Fibroblast of skin of left biceps (primary cell): ENCODE data around the gene GYG2.
"Not testable (repeated sequence)": the region's sequence is repeated elsewhere in the genome, so short reads cannot be mapped to it uniquely, and the experiment has no call there.

ENCODE experiments used
- DNase-seq, 2 experiments: peaks; one replicate each; pipeline ENCODE4 v3.0.0-alpha.2; 2013; ENCODE audit warnings: low read depth in 2 of 2

GYG2 gene

DNA sequence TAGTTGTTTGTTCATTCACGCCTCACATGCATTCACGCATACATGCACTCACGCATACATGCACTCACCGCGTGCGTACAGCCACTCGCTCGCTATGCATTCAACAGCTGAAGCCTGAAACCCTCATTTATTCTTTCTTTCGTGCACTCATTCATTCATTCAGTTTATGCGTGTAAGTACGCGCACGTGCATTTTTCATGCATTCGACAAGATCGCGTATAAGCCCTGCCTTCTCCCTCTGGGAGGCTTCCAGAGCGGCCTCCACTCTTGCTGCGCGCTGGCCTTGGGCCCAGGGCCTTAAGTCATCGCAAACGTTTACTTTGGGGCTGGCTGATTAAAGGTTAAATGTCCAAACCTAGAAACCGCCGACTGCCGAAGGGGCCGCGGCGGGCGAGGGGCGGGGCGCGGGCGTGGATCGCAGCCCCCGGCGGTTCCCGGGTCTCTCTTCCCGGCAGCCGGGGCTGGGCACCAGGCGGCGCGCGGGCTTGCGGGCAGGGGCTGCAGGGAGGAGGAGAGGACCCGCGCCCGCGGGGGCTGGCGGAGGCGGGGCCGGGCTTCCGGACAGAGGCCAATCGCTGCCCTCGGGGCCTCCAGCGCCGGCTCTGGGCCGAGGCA is at the start of gene GYG2:
Gene GYG2, plus strand, starts transcription at position 587 of the 615 bp plus-strand sequence. CDS start 1,259 bp downstream, outside the sequence.
- DNase-seq = no peak

DNA sequence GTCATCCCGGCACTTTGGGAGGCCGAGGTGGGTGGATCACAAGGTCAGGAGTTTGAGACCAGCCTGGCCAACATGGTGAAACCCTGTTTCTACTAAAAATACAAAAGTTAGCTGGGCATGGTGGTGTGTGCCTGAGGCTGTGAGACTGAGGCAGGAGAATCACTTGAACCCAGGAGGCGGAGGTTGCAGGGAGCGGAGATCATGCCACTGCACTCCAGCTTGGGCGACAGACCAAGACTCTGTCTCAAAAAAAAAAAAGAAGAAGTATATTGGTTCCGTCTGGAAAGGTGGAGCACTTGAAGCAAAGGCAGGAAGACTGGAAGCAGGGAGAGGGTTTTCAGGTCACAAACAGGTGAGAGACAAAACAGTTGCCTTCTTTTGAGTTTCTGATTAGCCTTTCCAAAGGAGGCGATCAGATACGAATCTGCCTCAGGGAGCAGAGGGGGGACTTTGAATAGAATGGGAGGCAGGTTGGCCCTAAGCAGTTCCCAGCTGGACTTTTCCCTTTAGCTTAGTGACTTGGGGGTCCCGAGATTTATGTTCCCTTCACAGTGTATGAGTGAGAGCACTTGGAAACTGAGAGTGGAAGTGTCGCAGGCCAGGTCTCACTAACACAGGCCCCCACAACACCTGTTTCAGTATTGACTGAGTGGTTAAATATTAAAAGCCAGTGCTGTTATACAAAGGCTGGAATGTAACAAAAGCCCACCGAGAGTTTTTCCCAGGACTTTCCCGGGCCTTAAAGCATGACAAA is 48.1 kb upstream of the GYG2 start:
- DNase-seq = not testable (repeated sequence)

DNA sequence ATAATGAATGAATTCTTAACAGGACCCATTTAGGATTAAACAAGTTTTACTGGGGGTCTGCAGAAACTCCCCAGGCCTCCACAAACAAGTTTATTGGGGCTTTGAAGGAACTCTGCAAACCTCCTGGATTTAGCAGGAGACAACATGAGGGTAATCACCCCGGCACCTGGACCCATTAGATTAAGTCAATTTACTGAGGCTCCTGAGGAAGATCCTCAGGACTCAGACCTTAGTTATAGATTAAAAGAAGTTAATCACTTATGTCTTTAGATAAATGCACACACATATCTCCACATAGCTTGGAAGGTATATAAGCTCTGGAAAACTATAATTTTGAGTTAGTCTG is 47.5 kb upstream of the GYG2 start:
- no peak for DNase-seq

DNA sequence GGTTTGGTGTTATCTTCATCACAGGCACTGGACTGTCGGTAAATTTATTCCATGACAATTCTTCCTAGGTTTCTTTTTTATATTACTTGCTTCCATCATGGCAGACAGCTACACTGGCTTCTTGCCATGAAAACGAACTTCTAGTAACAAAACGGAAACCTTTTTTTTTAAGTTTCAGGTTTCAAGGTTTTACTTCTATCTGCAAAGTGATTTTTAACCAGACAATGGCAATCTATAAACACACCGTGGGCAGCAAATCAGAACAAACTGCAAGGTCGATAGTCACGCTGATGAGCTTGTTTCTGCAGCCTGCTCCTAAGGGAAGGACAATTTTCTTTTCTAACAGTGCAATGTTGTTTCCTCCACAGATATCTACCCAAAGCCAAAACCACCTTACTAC is 47.0 kb upstream of the GYG2 start:
- DNase-seq = no peak

DNA sequence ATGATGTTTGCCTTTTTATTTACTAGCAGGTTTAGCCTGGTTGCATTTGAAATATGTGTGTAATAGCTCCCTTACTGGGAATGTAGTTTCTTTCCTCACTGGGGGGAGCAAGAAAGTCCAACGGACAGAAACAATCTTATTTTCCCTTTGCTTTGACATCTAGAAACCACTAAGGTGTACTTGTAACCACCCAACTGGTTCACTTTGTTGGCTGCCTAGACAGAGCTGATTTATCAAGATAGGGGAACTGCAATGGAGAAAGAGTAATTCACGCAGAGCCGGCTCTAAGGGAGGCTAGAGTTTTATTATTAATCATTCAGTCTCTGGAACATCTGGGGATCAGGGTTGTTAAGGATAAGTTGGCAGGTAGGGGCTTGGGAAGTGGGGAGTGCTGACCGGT is 46.6 kb upstream of the GYG2 start:
- DNase-seq = no peak

DNA sequence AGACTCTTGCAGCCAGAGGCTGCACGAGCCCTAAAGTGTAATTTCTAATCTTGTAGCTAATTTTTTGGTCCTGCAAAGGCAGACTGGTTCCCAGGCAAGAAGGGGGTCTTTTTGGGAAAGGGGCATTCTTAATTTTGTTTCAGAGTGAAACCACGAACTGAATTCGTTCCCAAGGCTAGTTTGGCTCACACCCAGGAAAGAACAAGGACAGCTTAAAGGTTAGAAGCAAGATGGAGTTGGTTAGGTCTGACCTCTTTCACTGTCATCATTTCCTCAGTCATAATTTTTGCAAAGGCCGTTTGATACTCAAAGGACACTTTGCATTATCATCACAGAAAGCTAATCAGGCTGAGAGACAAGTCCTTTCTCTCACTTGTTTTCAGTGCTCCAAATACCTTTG is 46.0 kb upstream of the GYG2 start:
- no peak for DNase-seq

DNA sequence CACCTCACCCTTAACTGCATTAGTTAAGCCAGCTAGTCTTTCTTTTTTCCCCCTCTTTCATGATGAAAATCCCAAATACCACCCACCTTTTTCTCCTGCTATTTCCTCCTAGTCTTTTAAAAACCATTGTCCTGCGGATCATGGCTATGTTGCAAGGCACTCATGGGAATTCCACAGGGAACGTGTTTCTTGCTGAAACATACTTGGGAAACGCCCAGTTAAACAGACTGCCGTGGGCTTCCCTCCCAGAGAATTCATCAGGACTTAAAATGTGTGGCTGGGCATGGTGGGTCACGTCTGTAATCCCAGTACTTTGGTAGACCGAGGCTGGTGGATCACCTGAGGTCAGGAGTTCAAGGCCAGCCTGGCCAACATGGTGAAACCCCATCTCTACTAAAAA is 44.7 kb upstream of the GYG2 start:
- DNase-seq = no peak

DNA sequence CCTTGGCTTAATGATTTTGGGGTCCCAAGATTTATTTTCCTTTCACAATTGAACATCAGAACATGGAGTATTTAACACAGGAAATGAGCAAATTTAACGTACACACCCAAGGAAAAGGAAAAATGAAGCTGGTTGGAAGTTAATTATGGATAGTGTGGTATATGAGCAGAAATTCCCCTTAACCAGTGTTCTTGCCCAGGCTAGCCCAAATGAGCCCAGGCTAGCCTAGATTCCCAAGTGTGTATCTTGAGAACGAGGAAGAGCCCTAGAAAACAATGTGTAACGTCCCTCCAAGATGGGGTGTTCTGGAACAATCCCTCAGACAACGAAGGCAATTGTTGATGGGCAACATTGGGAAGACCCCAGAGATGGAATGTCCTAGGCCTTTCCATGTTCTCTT is 43.2 kb upstream of the GYG2 start:
- no peak for DNase-seq

DNA sequence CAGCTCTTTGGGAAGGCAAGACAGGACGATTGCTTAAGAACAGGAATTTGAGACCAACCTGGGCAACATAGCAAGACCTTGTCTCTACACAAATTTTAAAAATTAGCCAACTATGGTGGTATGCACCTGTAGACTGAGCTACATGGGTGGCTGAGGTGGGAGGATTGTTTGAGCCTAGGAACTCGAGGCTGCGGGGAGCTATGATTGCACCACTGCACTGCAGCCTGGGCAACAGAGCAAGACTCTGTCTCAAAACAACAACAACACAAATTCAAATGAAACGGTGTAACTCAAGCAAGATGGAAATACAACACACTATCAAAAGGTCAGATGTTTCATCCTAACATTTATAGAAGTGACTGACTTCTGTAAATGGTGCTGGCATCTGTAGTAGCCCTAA is 39.8 kb upstream of the GYG2 start:
- no peak for DNase-seq

DNA sequence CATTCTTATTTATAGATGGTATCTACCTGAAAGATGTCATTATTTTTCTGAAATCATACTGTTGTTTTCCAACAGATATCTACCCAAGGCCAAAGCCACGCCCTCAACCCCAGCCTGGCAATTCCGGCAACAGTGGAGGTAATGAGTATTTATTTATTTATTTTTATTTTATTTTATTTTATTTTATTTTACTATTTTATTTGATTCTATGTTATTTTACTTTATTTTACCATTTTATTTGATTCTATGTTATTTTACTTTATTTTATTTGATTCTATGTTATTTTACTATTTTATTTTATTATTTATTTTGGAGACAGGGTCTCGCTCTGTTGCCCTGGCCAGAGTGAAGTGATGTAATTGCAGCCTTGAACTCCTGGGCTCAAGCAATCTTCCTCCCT is 39.2 kb upstream of the GYG2 start:
- DNase-seq = no peak

DNA sequence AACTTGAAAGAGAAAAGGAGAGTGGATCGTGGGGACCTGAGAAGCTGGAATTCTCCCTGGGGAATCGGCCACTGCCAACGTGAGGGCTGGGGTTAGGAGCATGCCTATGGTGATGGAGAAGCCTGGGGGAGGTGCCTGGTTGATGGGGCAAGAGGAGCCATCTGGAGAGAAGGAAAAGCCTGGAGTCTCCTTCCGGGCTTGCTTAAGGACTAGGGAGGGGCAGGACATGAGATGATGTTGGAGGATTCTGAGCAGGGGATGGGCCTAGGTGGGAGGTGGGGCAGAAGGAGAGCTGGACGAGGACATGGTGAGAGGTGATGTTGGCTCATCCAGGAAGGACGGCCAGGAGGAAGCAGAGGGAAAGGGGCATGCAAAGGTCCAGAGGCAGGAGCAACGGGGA is 35.0 kb upstream of the GYG2 start:
- no peak for DNase-seq

DNA sequence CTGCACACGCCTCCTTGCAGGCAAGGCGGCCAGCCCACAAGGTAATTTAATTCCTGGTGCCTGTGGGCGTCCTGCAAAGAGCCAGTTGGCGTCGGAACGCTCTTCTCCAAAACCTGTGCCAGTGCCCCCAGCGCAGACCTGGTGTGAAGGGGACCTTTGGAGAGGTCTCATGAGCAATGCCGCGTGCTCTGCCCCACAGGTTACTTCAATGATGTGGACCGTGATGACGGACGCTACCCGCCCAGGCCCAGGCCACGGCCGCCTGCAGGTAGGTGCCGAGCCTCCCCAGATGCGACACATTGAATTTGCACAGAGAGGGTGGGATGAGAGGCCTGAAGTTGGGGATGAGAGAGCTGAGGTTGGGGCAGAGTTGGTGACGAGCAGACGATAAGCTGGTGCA is 34.4 kb upstream of the GYG2 start:
- DNase-seq = no peak

DNA sequence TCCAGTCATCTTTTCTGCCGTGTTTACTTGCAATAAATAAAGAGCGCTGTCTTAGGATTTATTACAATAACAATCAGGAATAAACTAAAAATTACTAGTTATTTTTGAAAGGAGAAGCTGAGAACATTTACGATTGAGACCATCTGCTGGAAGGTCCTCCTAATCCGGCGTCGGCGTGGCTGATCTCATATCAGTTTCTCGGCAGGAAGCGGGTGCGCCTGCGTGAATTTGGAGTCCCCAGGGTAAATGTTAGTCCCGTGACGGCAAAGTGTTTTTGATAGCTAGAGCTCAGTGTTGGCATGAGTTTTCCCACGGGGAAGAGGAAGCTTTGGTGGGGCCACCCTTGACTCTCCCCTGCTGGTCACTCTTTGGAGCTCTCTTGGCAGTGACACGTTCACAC is 31.9 kb upstream of the GYG2 start:
- DNase-seq = not testable (repeated sequence)

DNA sequence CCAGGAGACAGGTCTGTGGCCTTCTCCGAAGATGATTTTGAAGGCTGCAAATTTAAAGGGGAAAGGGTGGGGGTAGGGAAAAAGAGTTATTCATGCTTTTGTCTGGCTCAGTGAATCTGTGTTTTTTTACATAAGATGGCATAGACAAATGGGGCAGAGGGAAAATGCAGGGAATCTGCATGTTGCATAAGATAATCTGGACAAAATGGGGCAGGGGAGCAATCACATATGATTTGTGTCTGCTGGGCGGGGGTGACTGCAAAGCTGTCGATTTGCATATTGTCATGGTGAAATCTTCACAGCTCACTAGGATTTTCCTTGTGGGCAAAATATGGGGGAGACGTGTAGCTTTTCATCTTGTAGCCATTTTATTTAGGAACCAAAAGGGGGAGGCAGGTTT is 29.4 kb upstream of the GYG2 start:
- DNase-seq = no peak

DNA sequence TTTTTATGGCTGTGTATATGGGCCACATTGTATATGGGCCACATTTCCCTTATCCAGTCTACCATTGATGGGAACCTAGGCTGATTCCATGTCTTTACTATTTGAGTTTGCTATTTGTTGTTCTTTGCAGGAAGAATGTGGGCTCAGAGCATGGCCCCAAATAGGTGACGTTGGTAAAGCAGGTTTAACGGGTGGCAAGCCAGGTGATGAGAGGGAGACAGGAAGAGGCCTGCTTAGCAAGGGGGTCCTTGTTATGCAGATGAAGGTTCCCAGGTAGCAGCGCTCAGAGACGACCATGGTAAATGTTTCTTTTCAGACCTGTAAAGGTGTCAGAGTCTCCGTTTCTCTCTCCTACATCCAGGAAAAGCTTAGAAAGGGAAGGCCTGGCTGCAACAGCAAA is 28.8 kb upstream of the GYG2 start:
- DNase-seq = not testable (repeated sequence)

DNA sequence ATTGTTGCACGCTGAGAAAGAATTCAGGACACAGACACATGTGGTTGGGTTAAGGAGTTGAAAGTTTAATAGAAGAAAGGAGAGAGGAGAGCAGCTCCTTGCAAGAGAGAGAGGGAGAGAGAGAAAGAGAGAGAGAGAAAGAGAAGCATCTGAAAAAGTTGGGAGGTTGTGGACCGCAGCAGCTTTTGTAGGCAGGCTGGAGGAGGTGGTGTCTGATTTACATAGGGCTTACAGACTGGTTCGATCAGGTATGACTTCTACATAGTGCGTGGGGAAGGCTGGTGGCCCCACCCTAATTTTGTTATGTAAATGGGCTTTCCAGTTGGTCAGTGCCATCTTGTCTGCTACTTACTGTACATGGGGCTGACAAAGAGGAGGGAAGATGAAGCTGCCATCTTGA is 27.5 kb upstream of the GYG2 start:
- no peak for DNase-seq

DNA sequence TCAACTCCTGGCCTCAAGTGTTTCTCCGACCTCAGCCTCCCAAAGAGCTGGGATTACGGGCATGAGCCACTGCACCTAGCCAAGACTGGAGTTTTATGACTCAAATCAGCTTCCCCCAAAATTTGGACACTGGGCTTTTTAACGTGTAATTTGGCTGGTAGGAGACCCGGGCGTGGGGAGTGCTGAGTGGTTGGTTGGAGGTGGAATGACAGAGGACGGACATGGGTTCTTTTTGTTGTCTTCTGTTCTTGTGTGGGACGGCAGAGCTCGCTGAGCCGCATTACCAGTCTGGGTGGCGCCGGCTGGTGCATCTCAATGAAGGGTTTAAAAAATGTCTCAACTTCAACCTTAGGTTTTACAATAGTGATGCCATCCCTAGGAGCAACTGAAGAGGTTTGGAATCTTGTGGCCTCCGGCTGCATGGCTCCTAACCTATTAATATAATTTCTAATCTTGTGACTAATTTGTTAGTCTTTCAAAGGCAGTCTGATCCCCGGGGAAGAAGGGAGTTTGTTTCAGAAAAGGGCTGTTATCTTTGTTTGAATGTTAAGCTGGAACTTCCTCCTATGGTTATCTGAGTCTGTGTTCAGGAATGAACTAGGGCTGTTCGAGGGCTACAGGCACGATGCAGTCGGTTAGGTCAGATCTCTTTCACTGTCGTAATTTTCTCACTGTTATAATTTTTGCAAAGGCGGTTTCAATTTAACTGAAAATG is 26.2 kb upstream of the GYG2 start:
- DNase-seq = not testable (repeated sequence)

DNA sequence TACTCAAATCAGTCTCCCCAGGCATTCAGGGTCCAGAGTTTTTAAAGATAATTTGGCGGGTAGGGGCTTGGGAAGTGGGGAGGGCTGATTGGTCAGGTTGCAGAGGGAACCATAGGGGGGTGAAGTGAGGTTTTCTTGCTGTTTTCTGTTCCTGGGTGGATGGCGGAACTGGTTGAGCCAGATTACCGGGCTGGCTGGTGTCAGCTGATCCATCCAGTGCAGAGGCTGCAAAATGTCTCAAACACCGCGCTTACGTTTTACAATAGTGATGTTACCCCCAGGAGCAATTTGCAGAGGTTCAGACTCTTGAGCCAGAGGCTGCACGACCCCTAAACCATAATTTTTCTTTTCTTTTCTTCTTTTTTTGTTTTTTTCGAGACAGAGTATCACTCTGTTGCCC is 25.2 kb upstream of the GYG2 start:
- not testable (repeated sequence) for DNase-seq

DNA sequence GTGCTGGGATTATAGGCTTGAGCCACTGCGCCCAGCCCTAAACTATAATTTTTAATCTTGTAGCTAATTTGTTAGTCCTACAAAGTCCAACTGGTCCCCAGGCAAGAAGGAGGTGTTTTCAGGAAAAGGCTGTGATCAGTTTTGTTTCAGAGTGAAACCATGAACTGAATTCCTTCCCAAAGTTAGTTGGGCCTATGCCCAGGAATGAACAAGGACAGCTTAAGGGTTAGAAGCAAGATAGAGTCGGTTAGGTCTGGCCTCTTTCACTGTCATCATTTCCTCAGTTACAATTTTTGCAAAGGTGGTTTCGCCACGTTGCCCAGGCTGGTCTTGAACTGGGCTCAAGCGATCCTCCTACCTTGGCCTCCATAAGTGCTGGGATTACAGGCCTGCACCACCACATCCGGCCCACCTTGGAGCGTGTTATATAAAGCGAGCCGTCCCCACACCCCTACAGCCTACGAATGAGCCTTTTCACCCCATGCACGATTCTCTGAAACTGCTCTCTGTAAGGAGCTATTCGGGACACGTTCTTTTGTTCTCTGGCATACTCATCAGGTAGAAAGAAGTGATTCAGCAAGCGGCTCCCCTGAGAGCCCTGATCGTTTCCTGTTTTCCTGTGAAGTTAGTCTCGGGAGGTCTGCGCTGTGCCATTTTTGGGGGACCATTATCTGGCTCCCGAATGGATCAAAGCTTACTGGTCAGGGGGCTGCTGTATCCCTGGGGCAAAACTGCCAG is 24.5 kb upstream of the GYG2 start:
- not testable (repeated sequence) for DNase-seq

DNA sequence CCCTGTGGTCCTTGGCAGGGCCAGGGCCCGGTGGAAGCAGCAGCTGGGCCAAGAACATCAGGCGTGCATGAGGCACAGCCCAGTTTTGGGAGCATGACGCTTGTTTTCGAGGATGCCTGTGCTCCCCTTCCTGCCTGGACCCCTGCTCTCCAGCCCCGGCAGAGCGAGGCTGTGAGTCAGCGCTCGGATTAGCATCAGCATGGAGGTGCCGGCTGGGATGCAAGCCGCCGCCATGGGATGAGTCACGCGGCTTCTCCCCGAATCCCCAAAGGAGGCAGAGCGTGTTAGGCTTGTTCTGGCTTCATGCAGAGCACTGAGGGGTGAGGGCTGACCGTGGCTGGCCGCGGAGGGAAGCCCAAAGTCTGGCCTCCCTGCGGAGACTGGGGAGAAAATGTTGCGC is 23.9 kb upstream of the GYG2 start:
- peak; percentile 41 to 42 for DNase-seq

DNA sequence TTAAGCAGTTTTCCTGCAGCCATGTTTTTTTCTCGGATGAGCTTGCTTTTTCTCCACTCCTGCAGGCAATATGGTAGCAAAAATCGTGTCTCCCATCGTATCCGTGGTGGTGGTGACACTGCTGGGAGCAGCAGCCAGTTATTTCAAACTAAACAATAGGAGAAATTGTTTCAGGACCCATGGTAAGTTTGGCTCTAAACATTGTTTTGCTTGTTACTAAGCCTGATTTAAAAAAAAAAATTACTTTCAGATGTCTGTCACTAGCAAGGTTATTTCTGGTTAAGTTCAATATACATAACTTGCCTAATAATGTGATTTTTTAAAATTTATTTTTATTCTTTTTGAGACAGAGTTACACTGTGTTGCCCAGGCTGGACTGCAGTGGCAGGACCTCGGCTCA is 17.5 kb upstream of the GYG2 start:
- DNase-seq = no peak

DNA sequence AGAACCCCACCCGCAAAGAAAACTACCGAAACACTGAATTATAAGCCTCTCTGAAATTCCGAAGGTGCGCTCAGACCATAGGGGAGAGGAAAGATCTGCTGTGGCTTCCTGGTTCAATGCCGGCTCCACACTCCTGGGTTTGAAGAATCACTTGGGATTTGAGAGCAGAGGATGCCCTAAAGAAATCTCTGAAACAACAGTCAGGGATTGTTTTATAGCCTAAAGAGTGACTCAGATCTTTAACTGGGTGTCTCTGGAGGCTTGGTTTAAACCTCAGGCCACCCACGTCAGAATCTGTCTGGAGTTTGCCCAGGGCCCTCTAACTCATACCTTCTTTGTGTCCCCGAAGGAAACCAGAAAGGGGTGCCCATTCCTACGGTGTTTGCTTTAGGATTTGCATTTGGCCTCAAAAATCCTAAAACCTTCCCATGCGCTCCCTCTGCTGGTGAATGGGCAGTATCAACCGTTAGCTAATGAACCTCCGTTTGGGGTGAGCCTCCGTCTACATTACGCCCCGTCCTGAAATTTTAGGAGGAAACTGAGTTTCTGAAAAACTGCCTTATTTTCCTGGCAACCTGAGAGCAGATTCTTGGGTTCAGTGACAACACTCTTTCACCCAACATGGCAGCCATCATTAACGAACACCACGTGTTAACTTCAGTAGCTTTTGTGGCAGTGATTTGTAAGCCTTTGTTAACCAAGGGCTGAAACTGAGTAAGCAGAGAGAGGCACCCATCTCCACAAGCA is 16.4 kb upstream of the GYG2 start:
- DNase-seq = not testable (repeated sequence)
